Measurements from ENCODE around the gene SH3GL3.

- TF ChIP-seq CTCF (IDR thresholded peaks at IDR 0.05) (no peak), POLR2A (IDR thresholded peaks at IDR 0.05) (no peak)
Observed at GRCh38 chr15:83612898-83613635, 165.9 kb downstream of the SH3GL3 start.
